Adrenal gland (tissue), 12 donors: ENCODE measurements around the gene HIPK2. TPM values are rescaled to one million over a fixed set of nuclear protein-coding genes. Genes with fewer than 3 reads are reported as not detected.

Source experiments
- DNase-seq, 7 donors: peaks; one replicate each; pipeline ENCODE4 v3.0.0-alpha.2; 2019 to 2020
- H3K27ac ChIP-seq, 5 donors: fragments of 200-600 bp; sonication (generic) in 4 of 5; 1 replicate in 3 of 5; 2 replicates in 2 of 5; pipeline versions ENCODE4 v1.5.1 to v1.8.0; 2016 to 2020; ENCODE audit warnings: mild to moderate bottlenecking in 1 of 5
- H3K27me3 ChIP-seq: fragments of 200-600 bp; 2 replicates; pipeline ENCODE4 v1.8.0; 2021
- H3K36me3 ChIP-seq, 2 donors: fragments of 200-600 bp; replicated peaks in 1 of 2; 1 replicate in 1 of 2; 2 replicates in 1 of 2; pipeline versions ENCODE4 v1.5.1 to v1.8.0; 2018 to 2022
- H3K4me1 ChIP-seq, 2 donors: fragments of 200-600 bp; replicated peaks in 1 of 2; 1 replicate in 1 of 2; 2 replicates in 1 of 2; pipeline versions ENCODE4 v1.5.1 to v1.8.0; 2018 to 2021
- H3K4me3 ChIP-seq, 4 donors: fragments of 200-600 bp; sonication (generic) in 3 of 4; one replicate each; pipeline ENCODE4 v1.5.1; 2016 to 2018
- H3K9me3 ChIP-seq, 3 donors: fragments of 200-600 bp; sonication (generic) in 1 of 3; replicated peaks in 1 of 3; 1 replicate in 2 of 3; 2 replicates in 1 of 3; pipeline versions ENCODE4 v1.5.1 to v1.8.0; 2016 to 2021
- POLR2A ChIP-seq, 2 donors: fragments of 450-650 bp; IDR thresholded peaks; one replicate each; pipeline ENCODE4 v1.6.1; 2017; ENCODE audit warnings: antibody characterized with exemption in 2 of 2, mild to moderate bottlenecking in 2 of 2, moderate library complexity in 1 of 2
- WGBS, 4 donors: extraction: QIAGEN DNeasy Blood & Tissue Kit in 2 of 4; methylation state at CpG; one replicate each; pipeline versions ENCODE4 v1.1.5 to v1.1.7; 2013 to 2017; 5-methylcytosine and 5-hydroxymethylcytosine counted together
- intact Hi-C, 2 donors: fragments of 100-400 bp; cut with DNase I; formaldehyde crosslinking; loops; one replicate each; pipeline versions ENCODE4 v1.14.1 to v1.15.0; 2022 to 2023
- polyA plus RNA-seq, 3 donors: library from polyadenylated mRNA; stranded (reverse); fragments of 200-250 nt in 2 of 3; fragments of 350-450 nt in 1 of 3; fragmentation: Illumina TruSeq in 1 of 3; extraction: RNeasy Lipid Tissue Mini Kit (QIAGEN cat#74804) in 1 of 3; gene quantifications; one replicate each; pipeline ENCODE4 v1.2.3, GENCODE V29; 2013 to 2014
- total RNA-seq, 9 donors: library from RNA; depleted of rRNA in 4 of 9; stranded (reverse); fragments of >200 nt in 4 of 9; fragments of 120-200 nt in 1 of 9; fragmentation: NEBNext Ultra II Directional in 1 of 9; extraction: Animal tissue kit (Norgen Biotek cat#: 25700) in 1 of 9; gene quantifications; one replicate each; pipeline versions ENCODE4 v1.1.0 to v1.2.4, GENCODE V29; 2013 to 2023
- TF ChIP-seq, protein P1 (sequence below), 6 experiments: fragments of 450-650 bp in 4 of 6; fragments of 200-600 bp in 2 of 6; sonication (generic) in 1 of 6; IDR thresholded peaks; 1 replicate in 5 of 6; 2 replicates in 1 of 6; pipeline versions ENCODE4 v1.5.1 to v1.8.0; 2016 to 2021; ENCODE audit warnings: antibody characterized with exemption in 6 of 6, mild to moderate bottlenecking in 2 of 6, moderate library complexity in 1 of 6
- donor health status: healthy with polysubstance abuse.
- donor health status: Bipolar disorder and iron deficiency.
- donor health status: DM: yes; HTN: yes; CAD: no.
- donor health status: DM: no; HTN: no; CAD: no.
- donor health status: DM: no; HTN: no; CAD: no.
- donor health status: DM: yes; HTN: yes; CAD: no.

The HIPK2 gene
- total and polyA plus RNA-seq, 12 donors, result 4.7 to 82.4 (median 49.8) TPM

GRCh38 chr7:139698278-139698677 lies 79.5 kb downstream of the HIPK2 start:
- no peak overlapping the region for H3K27ac ChIP-seq
- H3K4me3 ChIP-seq, result no peak overlapping the region
- TF ChIP-seq POLR2A (IDR thresholded peaks at IDR 0.05), result no peak
- TF ChIP-seq, protein P1, sequence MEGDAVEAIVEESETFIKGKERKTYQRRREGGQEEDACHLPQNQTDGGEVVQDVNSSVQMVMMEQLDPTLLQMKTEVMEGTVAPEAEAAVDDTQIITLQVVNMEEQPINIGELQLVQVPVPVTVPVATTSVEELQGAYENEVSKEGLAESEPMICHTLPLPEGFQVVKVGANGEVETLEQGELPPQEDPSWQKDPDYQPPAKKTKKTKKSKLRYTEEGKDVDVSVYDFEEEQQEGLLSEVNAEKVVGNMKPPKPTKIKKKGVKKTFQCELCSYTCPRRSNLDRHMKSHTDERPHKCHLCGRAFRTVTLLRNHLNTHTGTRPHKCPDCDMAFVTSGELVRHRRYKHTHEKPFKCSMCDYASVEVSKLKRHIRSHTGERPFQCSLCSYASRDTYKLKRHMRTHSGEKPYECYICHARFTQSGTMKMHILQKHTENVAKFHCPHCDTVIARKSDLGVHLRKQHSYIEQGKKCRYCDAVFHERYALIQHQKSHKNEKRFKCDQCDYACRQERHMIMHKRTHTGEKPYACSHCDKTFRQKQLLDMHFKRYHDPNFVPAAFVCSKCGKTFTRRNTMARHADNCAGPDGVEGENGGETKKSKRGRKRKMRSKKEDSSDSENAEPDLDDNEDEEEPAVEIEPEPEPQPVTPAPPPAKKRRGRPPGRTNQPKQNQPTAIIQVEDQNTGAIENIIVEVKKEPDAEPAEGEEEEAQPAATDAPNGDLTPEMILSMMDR (IDR thresholded peaks at IDR 0.05), result no peak
- intact Hi-C loops, result no loop called here
- no peaks in the 10 kb centered on the region for H3K36me3 ChIP-seq
- H3K4me1 ChIP-seq, result peaks cover 28 to 29% of the 10 kb centered on the region in 2 donors
- WGBS, 4 donors, result 95 to 96% (median 96%) methylated on average over 9 of the region's 9 CpGs
- H3K27me3 ChIP-seq, result no peaks in the 10 kb centered on the region
- H3K9me3 ChIP-seq, result no peaks in the 10 kb centered on the region
- DNase-seq, result no peak

DNA sequence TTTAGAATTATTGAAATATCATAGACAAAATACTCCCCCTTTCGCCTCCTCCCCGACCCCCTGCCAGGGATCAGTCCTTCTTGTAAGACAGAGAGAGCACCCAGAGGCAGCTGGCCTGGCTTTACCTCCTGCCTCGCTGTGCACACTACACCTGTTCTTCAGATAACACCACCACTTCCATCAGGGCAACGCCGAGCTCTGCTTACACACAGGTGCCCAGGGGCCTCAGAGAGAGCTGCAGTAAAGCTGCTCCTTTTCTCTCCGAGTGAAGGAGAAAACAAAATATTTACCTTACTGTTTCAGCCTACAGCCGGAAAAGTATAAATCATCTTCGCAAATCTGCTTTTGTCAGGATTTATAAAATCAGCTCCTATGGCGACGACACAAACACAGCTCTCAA lies 80.7 kb downstream of the HIPK2 start:
- whole genome bisulfite sequencing, 4 donors, result 89 to 95% (median 92%) methylated on average over 10 of the region's 10 CpGs
- intact Hi-C loops, result no loop called here

GRCh38 chr7:139696552-139696951 lies 81.2 kb downstream of the HIPK2 start:
- peak in 1 of 7 donors; percentile 49 for DNase-seq
- TF ChIP-seq, protein P1 (IDR thresholded peaks at IDR 0.05), result no peak
- no peak for TF ChIP-seq POLR2A (IDR thresholded peaks at IDR 0.05)
- no peak overlapping the region for H3K4me3 ChIP-seq
- no peak overlapping the region for H3K27ac ChIP-seq
- intact Hi-C loops, result no loop called here
- WGBS, 4 donors, result 62 to 72% (median 70%) methylated on average over 4 of the region's 4 CpGs
- H3K36me3 ChIP-seq, result no peaks in the 10 kb centered on the region
- H3K9me3 ChIP-seq, result no peaks in the 10 kb centered on the region
- H3K4me1 ChIP-seq, result peaks cover 12 to 15% of the 10 kb centered on the region in 2 donors
- H3K27me3 ChIP-seq, result no peaks in the 10 kb centered on the region

More for the DNA sequence above, 80.7 kb downstream of the HIPK2 start:
- peak in 1 of 7 donors; percentile 50 for DNase-seq
- Histone ChIP-seq H3K36me3 (no peaks in the 10 kb centered on the region), H3K4me1 (peaks cover 16 to 17% of the 10 kb centered on the region in 2 donors), H3K27ac (no peak overlapping the region), H3K27me3 (no peaks in the 10 kb centered on the region), H3K9me3 (no peaks in the 10 kb centered on the region), H3K4me3 (no peak overlapping the region)
- TF ChIP-seq POLR2A (IDR thresholded peaks at IDR 0.05), result no peak
- TF ChIP-seq, protein P1 (IDR thresholded peaks at IDR 0.05), result no peak

DNA sequence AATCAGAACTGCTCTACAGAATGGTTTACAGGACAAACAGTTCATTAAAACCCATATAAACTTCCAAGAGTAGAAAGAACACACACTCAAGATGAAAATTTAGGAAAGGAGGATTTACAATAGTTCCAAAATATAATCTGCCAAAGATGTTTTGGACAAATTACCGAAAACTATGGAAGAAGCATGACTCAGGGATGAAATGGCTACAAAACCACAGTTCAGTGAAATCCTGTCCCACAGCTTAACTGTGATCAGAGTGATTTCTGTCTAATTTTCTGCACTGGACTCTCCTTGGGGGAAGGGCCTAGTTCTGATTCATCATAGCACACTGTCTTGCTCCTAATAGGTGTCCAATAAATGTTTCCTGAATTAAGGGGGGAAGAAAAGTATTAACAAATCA lies 82.2 kb downstream of the HIPK2 start:
- H3K27me3 ChIP-seq, result no peaks in the 10 kb centered on the region
- 81 to 92% (median 84%) methylated on average over 1 of the region's 1 CpG for WGBS, 4 donors

More for the DNA sequence above, 82.2 kb downstream of the HIPK2 start:
- intact Hi-C loops, result no loop called here
- Histone ChIP-seq H3K36me3 (no peaks in the 10 kb centered on the region), H3K27ac (no peak overlapping the region), H3K4me3 (no peak overlapping the region), H3K9me3 (no peaks in the 10 kb centered on the region), H3K4me1 (peaks cover 16 to 24% of the 10 kb centered on the region in 2 donors)
- TF ChIP-seq POLR2A (IDR thresholded peaks at IDR 0.05), result no peak
- TF ChIP-seq, protein P1 (IDR thresholded peaks at IDR 0.05), result no peak
- no peak for DNase-seq
